Body of pancreas (tissue), 4 donors: ENCODE results near the gene CHRNB4. TPM values are rescaled to one million over a fixed set of nuclear protein-coding genes. Genes with fewer than 3 reads are reported as not detected.

Source experiments
- ATAC-seq: fragments of 150-250 bp; one replicate; pipeline ENCODE4 v1.9.1; 2016
- DNase-seq, 4 donors: peaks; one replicate each; pipeline ENCODE4 v3.0.0-alpha.2; 2019
- H3K27ac ChIP-seq, 4 donors: fragments of 200-600 bp; sonication (generic); 1 replicate in 3 of 4; 2 replicates in 1 of 4; pipeline versions ENCODE4 v1.5.1 to v1.6.1; 2016 to 2019; ENCODE audit warnings: mild to moderate bottlenecking in 1 of 4, mixed read lengths in 1 of 4, moderate library complexity in 1 of 4
- H3K27me3 ChIP-seq, 2 donors: fragments of 200-600 bp; sonication (generic); one replicate each; pipeline ENCODE4 v1.6.0; 2016; ENCODE audit warnings: mild to moderate bottlenecking in 1 of 2
- H3K36me3 ChIP-seq, 2 donors: fragments of 200-600 bp; sonication (generic); replicated peaks in 1 of 2; 2 replicates each; pipeline ENCODE4 v1.5.1; 2016; ENCODE audit warnings: low read depth in 2 of 2; ENCODE audit not compliant: insufficient read depth in 1 of 2
- H3K4me1 ChIP-seq: fragments of 200-600 bp; sonication (generic); one replicate; pipeline ENCODE4 v1.6.0; 2016
- H3K4me3 ChIP-seq, 2 donors: fragments of 200-600 bp; sonication (generic); 1 replicate in 1 of 2; 2 replicates in 1 of 2; pipeline ENCODE4 v1.5.1; 2016 to 2019
- H3K9me3 ChIP-seq, 3 donors: fragments of 200-600 bp; sonication (generic); 1 replicate in 2 of 3; 2 replicates in 1 of 3; pipeline ENCODE4 v1.5.1; 2016
- CTCF ChIP-seq, 7 experiments: fragments of 450-650 bp in 4 of 7; fragments of 200-600 bp in 3 of 7; sonication (generic) in 3 of 7; IDR thresholded peaks; one replicate each; pipeline ENCODE4 v1.5.1; 2016 to 2019; ENCODE audit warnings: antibody characterized with exemption in 7 of 7
- POLR2A ChIP-seq, 3 donors: fragments of 450-650 bp; IDR thresholded peaks; one replicate each; pipeline ENCODE4 v1.6.1; 2016; ENCODE audit warnings: antibody characterized with exemption in 3 of 3, mild to moderate bottlenecking in 2 of 3
- WGBS, 2 donors: methylation state at CpG; one replicate each; pipeline ENCODE4 v1.1.5; 2017; 5-methylcytosine and 5-hydroxymethylcytosine counted together
- intact Hi-C: fragments of 100-400 bp; cut with DNase I; formaldehyde crosslinking; loops from one replicate; pipeline ENCODE4 v1.15.1; 2023
- total RNA-seq, 2 donors: library from RNA; depleted of rRNA; stranded (reverse); fragments of >200 nt; gene quantifications; one replicate each; pipeline ENCODE4 v1.1.0, GENCODE V29; 2016

Gene CHRNB4
- total RNA-seq, 2 donors from 2014 or later, result not detected

DNA sequence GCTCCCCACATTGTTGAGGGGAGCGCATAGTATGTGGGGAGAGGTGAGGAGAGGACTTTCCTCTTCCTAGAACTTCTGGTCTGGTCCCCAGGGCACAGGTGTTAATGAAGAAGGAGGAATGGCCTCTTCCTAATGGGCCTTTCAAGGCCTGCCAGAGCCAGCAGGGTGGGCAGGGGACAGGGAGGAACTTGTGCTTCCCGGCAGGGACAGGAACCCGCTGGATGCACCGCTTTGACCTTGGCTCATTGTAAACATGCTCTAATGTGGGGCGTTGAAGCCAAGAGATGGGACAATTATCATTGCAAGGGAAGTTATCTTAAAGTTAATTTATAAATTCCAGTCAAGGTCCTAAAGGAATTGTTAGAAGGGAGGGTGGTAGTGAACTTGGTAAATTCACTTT is 21.0 kb upstream of the CHRNB4 start:
- intact Hi-C loops, result no loop called here
- WGBS, 2 donors, result 50 to 56% methylated on average over 4 to 5 of the region's 5 CpGs
- H3K4me3 ChIP-seq, result no peak overlapping the region

GRCh38 chr15:78661001-78661400 is 20.0 kb upstream of the CHRNB4 start:
- WGBS, 2 donors, result 92 to 93% methylated on average over 15 to 19 of the region's 19 CpGs
- no peak overlapping the region for H3K4me3 ChIP-seq
- H3K36me3 ChIP-seq, result no peaks in the 10 kb centered on the region
- intact Hi-C loops, result no loop called here
- H3K27me3 ChIP-seq, result no peaks in the 10 kb centered on the region
- DNase-seq (no peak), ATAC-seq (no peak)
- no peak for TF ChIP-seq CTCF (IDR thresholded peaks at IDR 0.05)
- no peaks in the 10 kb centered on the region for H3K9me3 ChIP-seq
- H3K4me1 ChIP-seq, result no peaks in the 10 kb centered on the region
- H3K27ac ChIP-seq, result no peak overlapping the region

More for the DNA sequence above, 21.0 kb upstream of the CHRNB4 start:
- ATAC-seq, result no peak
- DNase-seq, result no peak
- Histone ChIP-seq H3K27me3 (no peaks in the 10 kb centered on the region), H3K27ac (no peak overlapping the region), H3K9me3 (no peaks in the 10 kb centered on the region), H3K36me3 (no peaks in the 10 kb centered on the region), H3K4me1 (no peaks in the 10 kb centered on the region)
- TF ChIP-seq POLR2A (IDR thresholded peaks at IDR 0.05) (no peak), CTCF (IDR thresholded peaks at IDR 0.05) (no peak)

- 58 to 64% methylated on average over 9 of the region's 9 CpGs for WGBS, 2 donors
- intact Hi-C loops, result no loop called here
- Histone ChIP-seq H3K9me3 (no peaks in the 10 kb centered on the region), H3K4me1 (no peaks in the 10 kb centered on the region), H3K4me3 (no peak overlapping the region), H3K36me3 (no peaks in the 10 kb centered on the region), H3K27ac (no peak overlapping the region), H3K27me3 (no peaks in the 10 kb centered on the region)
- ATAC-seq (no peak), DNase-seq (no peak)
- no peak for TF ChIP-seq POLR2A (IDR thresholded peaks at IDR 0.05)
- no peak for TF ChIP-seq CTCF (IDR thresholded peaks at IDR 0.05)
Observed at GRCh38 chr15:78660584-78660983, 19.6 kb upstream of the CHRNB4 start.

DNA sequence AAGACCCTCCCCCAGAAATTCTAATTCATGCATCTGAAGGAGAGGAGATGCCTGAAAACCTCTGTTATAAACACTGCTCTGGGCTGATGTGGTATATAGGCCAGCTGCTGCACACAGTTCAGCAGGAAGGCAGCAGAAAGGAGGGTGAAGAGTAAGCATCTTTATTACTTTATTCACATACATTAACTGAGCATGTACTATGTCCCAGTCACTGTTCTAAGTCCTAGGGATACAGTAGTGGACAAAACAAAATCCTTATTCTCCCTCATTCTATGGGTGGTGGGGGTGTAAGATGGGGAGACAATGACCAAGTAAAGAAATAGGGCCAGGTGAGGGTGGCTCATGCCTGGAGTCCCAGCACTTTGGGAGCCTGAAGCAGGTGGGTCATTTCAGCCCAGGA is 17.8 kb upstream of the CHRNB4 start:
- Histone ChIP-seq H3K27ac (no peak overlapping the region), H3K9me3 (no peaks in the 10 kb centered on the region), H3K4me3 (no peak overlapping the region), H3K4me1 (no peaks in the 10 kb centered on the region), H3K27me3 (no peaks in the 10 kb centered on the region), H3K36me3 (no peaks in the 10 kb centered on the region)
- TF ChIP-seq CTCF (IDR thresholded peaks at IDR 0.05) (no peak), POLR2A (IDR thresholded peaks at IDR 0.05) (no peak)
- intact Hi-C loops, result no loop called here
- DNase-seq (no peak), ATAC-seq (no peak)

DNA sequence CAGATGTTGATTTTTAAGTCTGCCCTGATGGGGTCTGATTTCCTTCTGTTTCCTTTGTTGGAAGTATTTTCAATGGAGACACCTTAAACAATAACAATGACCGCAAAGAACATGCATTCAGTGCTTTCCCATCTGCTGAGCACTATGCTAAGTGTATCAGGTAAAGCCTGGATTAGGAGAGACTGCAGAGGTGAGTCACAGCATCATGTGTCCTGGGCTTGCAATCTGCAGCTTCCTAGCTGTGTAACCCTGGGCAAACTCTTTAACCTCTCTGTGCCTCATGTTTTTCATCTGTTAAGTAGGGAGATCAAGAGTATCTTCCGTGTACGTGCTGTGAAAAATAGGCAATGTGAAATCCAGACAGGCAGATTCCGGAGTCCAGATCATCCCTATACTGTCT is 13.3 kb upstream of the CHRNB4 start:
- no peak for ATAC-seq
- no peak overlapping the region for H3K27ac ChIP-seq
- 83 to 86% methylated on average over 4 of the region's 4 CpGs for WGBS, 2 donors
- H3K36me3 ChIP-seq, result no peaks in the 10 kb centered on the region
- H3K4me3 ChIP-seq, result no peak overlapping the region
- intact Hi-C loops, result no loop called here
- H3K9me3 ChIP-seq, result no peaks in the 10 kb centered on the region
- no peaks in the 10 kb centered on the region for H3K4me1 ChIP-seq
- no peak for DNase-seq
- TF ChIP-seq POLR2A (IDR thresholded peaks at IDR 0.05) (no peak), CTCF (IDR thresholded peaks at IDR 0.05) (no peak)
- H3K27me3 ChIP-seq, result no peaks in the 10 kb centered on the region
